Left ventricle myocardium inferior (tissue), 1 donor: ENCODE measurements around the gene SV2C. TPM values are rescaled to one million over a fixed set of nuclear protein-coding genes. Genes with fewer than 3 reads are reported as not detected.

Source experiments
- DNase-seq: peaks from one replicate; pipeline ENCODE4 v3.0.0-alpha.2; 2020
- H3K27ac ChIP-seq: fragments of 200-600 bp; replicated peaks from 2 replicates; pipeline ENCODE4 v1.8.0; 2021
- H3K27me3 ChIP-seq: fragments of 200-600 bp; 2 replicates; pipeline ENCODE4 v1.8.0; 2021; ENCODE audit warnings: low read depth
- H3K36me3 ChIP-seq: fragments of 200-600 bp; 2 replicates; pipeline ENCODE4 v1.8.0; 2021
- H3K4me1 ChIP-seq: fragments of 200-600 bp; 2 replicates; pipeline ENCODE4 v1.8.0; 2021
- H3K4me3 ChIP-seq: fragments of 200-600 bp; 2 replicates; pipeline ENCODE4 v1.8.0; 2021; ENCODE audit warnings: mild to moderate bottlenecking, moderate library complexity
- H3K9me3 ChIP-seq: fragments of 200-600 bp; replicated peaks from 2 replicates; pipeline ENCODE4 v1.8.0; 2021
- intact Hi-C: fragments of 100-400 bp; cut with micrococcal nuclease; formaldehyde crosslinking; loops from one replicate; pipeline ENCODE4 v1.11.0; 2022
- total RNA-seq: library from RNA; stranded (reverse); fragmentation: NEBNext Ultra II Directional; extraction: Animal tissue kit (Norgen Biotek cat#: 25700); gene quantifications from one replicate; pipeline ENCODE4 v1.2.1, GENCODE V29; 2021
- TF ChIP-seq, protein P1 (sequence below): fragments of 200-600 bp; IDR thresholded peaks from 2 replicates; pipeline ENCODE4 v1.8.0; 2021; ENCODE audit warnings: antibody characterized with exemption, mild to moderate bottlenecking, borderline replicate concordance
- donor health status: DM: no; HTN: yes; CAD: no; lungs with severe emphysema.

SV2C gene
- total RNA-seq, 1 donor from 2014 or later, result 0.44 TPM

- H3K27me3 ChIP-seq, result peaks cover 14% of the 10 kb centered on the region
- no peak for DNase-seq
- H3K4me1 ChIP-seq, result peaks cover 4% of the 10 kb centered on the region
- TF ChIP-seq, protein P1, sequence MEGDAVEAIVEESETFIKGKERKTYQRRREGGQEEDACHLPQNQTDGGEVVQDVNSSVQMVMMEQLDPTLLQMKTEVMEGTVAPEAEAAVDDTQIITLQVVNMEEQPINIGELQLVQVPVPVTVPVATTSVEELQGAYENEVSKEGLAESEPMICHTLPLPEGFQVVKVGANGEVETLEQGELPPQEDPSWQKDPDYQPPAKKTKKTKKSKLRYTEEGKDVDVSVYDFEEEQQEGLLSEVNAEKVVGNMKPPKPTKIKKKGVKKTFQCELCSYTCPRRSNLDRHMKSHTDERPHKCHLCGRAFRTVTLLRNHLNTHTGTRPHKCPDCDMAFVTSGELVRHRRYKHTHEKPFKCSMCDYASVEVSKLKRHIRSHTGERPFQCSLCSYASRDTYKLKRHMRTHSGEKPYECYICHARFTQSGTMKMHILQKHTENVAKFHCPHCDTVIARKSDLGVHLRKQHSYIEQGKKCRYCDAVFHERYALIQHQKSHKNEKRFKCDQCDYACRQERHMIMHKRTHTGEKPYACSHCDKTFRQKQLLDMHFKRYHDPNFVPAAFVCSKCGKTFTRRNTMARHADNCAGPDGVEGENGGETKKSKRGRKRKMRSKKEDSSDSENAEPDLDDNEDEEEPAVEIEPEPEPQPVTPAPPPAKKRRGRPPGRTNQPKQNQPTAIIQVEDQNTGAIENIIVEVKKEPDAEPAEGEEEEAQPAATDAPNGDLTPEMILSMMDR, result no peak
- H3K27ac ChIP-seq, result no peak overlapping the region
- no peaks in the 10 kb centered on the region for H3K36me3 ChIP-seq
- peaks cover 4% of the 10 kb centered on the region for H3K9me3 ChIP-seq
- intact Hi-C loops, result no loop called here
- H3K4me3 ChIP-seq, result no peak overlapping the region
These were observed 174.7 kb downstream of the SV2C start for GRCh38 chr5:76257897-76258296.

- Histone ChIP-seq H3K27ac (no peak overlapping the region), H3K27me3 (peaks cover 12% of the 10 kb centered on the region), H3K36me3 (no peaks in the 10 kb centered on the region), H3K4me1 (no peaks in the 10 kb centered on the region), H3K4me3 (no peak overlapping the region), H3K9me3 (peaks cover 4% of the 10 kb centered on the region)
- DNase-seq, result no peak
- intact Hi-C loops, result no loop called here
- TF ChIP-seq, protein P1, result no peak
These were observed 181.5 kb downstream of the SV2C start for GRCh38 chr5:76264681-76265080.

- DNase-seq, result no peak
- H3K27me3 ChIP-seq, result peaks cover 9% of the 10 kb centered on the region
- no peaks in the 10 kb centered on the region for H3K9me3 ChIP-seq
- intact Hi-C loops, result no loop called here
- H3K4me1 ChIP-seq, result peaks cover 12% of the 10 kb centered on the region
- H3K4me3 ChIP-seq, result no peak overlapping the region
- no peaks in the 10 kb centered on the region for H3K36me3 ChIP-seq
- H3K27ac ChIP-seq, result no peak overlapping the region
- TF ChIP-seq, protein P1, result no peak
These were observed 186.2 kb downstream of the SV2C start for GRCh38 chr5:76269259-76269931.

GRCh38 chr5:76269932-76270610, 186.9 kb downstream of the SV2C start:
- TF ChIP-seq, protein P1, result no peak
- Histone ChIP-seq H3K4me3 (no peak overlapping the region), H3K27ac (no peak overlapping the region), H3K4me1 (peaks cover 12% of the 10 kb centered on the region), H3K27me3 (peaks cover 4% of the 10 kb centered on the region), H3K9me3 (no peaks in the 10 kb centered on the region), H3K36me3 (no peaks in the 10 kb centered on the region)
- intact Hi-C loops, result no loop called here
- no peak for DNase-seq

DNA sequence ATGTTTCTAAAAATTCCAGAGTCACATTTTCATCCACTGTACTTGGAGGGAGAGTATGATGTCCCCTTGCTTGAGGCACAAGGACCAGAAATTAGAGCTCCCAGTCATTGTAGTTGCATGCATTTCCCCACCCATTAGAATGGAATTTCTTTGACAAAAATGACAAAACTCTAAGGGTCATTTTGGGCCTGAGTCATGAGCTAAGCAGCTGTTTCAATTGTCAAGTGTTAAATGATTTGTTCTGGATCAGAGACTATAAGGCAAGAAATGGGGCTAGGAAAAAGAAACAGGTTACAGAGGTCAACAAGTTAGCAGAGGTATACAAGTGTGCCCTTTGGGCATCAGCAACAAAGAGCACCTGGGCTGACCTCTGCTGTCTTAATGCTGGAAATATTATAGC, 188.7 kb downstream of the SV2C start:
- Histone ChIP-seq H3K36me3 (no peaks in the 10 kb centered on the region), H3K4me3 (no peak overlapping the region), H3K4me1 (peaks cover 12% of the 10 kb centered on the region), H3K27ac (no peak overlapping the region), H3K27me3 (no peaks in the 10 kb centered on the region), H3K9me3 (no peaks in the 10 kb centered on the region)
- TF ChIP-seq, protein P1, result no peak
- DNase-seq, result no peak
- intact Hi-C loops, result no loop called here
